Measurements from ENCODE around the gene HAPSTR1. TPM values are rescaled to one million over a fixed set of nuclear protein-coding genes. Genes with fewer than 3 reads are reported as not detected.
A peak's percentile ranks its signal among the peaks of the same experiment; 100 is the strongest.
"Not testable (repeated sequence)": the region's sequence is repeated elsewhere in the genome, so short reads cannot be mapped to it uniquely, and the experiment has no call there.

HAPSTR1 gene
- 10 to 100 TPM; 31.1 to 66.1 (median 37.2) TPM for polyA plus RNA-seq (ENCODE audit: insufficient read length in 12 of 12)
- long read RNA-seq, donor 1, full-length matches to known transcripts, result 7 of 7 reads
- long read RNA-seq, donor 1, partial matches to known transcripts, result 0 of 7 reads
- long read RNA-seq, donor 1, other reads (novel, unspliced or antisense), result 0 of 7 reads
- long read RNA-seq, donor 2, full-length matches to known transcripts, result 8 of 8 reads
- long read RNA-seq, donor 2, partial matches to known transcripts, result 0 of 8 reads
- long read RNA-seq, donor 2, other reads (novel, unspliced or antisense), result 0 of 8 reads
- long read RNA-seq, donor 3, full-length matches to known transcripts, result 1 of 1 reads
- long read RNA-seq, donor 3, partial matches to known transcripts, result 0 of 1 reads
- long read RNA-seq, donor 3, other reads (novel, unspliced or antisense), result 0 of 1 reads
- long read RNA-seq, donor 4, full-length matches to known transcripts, result 3 of 14 reads
- long read RNA-seq, donor 4, partial matches to known transcripts, result 11 of 14 reads
- long read RNA-seq, donor 4, other reads (novel, unspliced or antisense), result 0 of 14 reads
- long read RNA-seq, donor 5, full-length matches to known transcripts, result 7 of 7 reads
- long read RNA-seq, donor 5, partial matches to known transcripts, result 0 of 7 reads
- long read RNA-seq, donor 5, other reads (novel, unspliced or antisense), result 0 of 7 reads
- long read RNA-seq, donor 6, full-length matches to known transcripts, result 2 of 2 reads
- long read RNA-seq, donor 6, partial matches to known transcripts, result 0 of 2 reads
- long read RNA-seq, donor 6, other reads (novel, unspliced or antisense), result 0 of 2 reads
- long read RNA-seq, donor 7, full-length matches to known transcripts, result 6 of 6 reads
- long read RNA-seq, donor 7, partial matches to known transcripts, result 0 of 6 reads
- long read RNA-seq, donor 7, other reads (novel, unspliced or antisense), result 0 of 6 reads
- long read RNA-seq, donor 8, full-length matches to known transcripts, result 12 of 12 reads
- long read RNA-seq, donor 8, partial matches to known transcripts, result 0 of 12 reads
- long read RNA-seq, donor 8, other reads (novel, unspliced or antisense), result 0 of 12 reads
- long read RNA-seq, donor 9, full-length matches to known transcripts, result 2 of 2 reads
- long read RNA-seq, donor 9, partial matches to known transcripts, result 0 of 2 reads
- long read RNA-seq, donor 9, other reads (novel, unspliced or antisense), result 0 of 2 reads
- long read RNA-seq, donor 10, full-length matches to known transcripts, result 9 of 9 reads
- long read RNA-seq, donor 10, partial matches to known transcripts, result 0 of 9 reads
- long read RNA-seq, donor 10, other reads (novel, unspliced or antisense), result 0 of 9 reads
- long read RNA-seq, donor 11, full-length matches to known transcripts, result 6 of 6 reads
- long read RNA-seq, donor 11, partial matches to known transcripts, result 0 of 6 reads
- long read RNA-seq, donor 11, other reads (novel, unspliced or antisense), result 0 of 6 reads

- peak; percentile 100 for DNase-seq
Observed at GRCh38 chr16:9090960-9091866, at the start of gene HAPSTR1. HAPSTR1 (plus strand) TSS chr16:9091644; CDS start chr16:9092045, 401 bp downstream.

GRCh38 chr16:9042533-9042932 is 48.9 kb upstream of the HAPSTR1 start:
- DNase-seq, result no peak

GRCh38 chr16:9042964-9043680 is 48.3 kb upstream of the HAPSTR1 start:
- DNase-seq, result no peak

GRCh38 chr16:9045562-9045961 is 45.9 kb upstream of the HAPSTR1 start:
- not testable (repeated sequence) for DNase-seq

- DNase-seq, result no peak
Observed at GRCh38 chr16:9046667-9047055, 44.8 kb upstream of the HAPSTR1 start.

GRCh38 chr16:9047689-9048301 is 43.6 kb upstream of the HAPSTR1 start:
- peak; percentile 68 for DNase-seq

GRCh38 chr16:9048302-9048700 is 43.1 kb upstream of the HAPSTR1 start:
- no peak for DNase-seq

GRCh38 chr16:9049241-9049640 is 42.2 kb upstream of the HAPSTR1 start:
- DNase-seq, result no peak

GRCh38 chr16:9050102-9050830 is 41.2 kb upstream of the HAPSTR1 start:
- DNase-seq, result no peak

- DNase-seq, result no peak
Observed at GRCh38 chr16:9053006-9053601, 38.3 kb upstream of the HAPSTR1 start.

- no peak for DNase-seq
Observed at GRCh38 chr16:9054460-9054859, 37.0 kb upstream of the HAPSTR1 start.

GRCh38 chr16:9055115-9055514 is 36.3 kb upstream of the HAPSTR1 start:
- no peak for DNase-seq

- DNase-seq, result no peak
Observed at GRCh38 chr16:9055661-9056060, 35.8 kb upstream of the HAPSTR1 start.

GRCh38 chr16:9056061-9056460 is 35.4 kb upstream of the HAPSTR1 start:
- DNase-seq, result no peak

GRCh38 chr16:9058211-9058610 is 33.2 kb upstream of the HAPSTR1 start:
- DNase-seq, result no peak

GRCh38 chr16:9060225-9060624 is 31.2 kb upstream of the HAPSTR1 start:
- DNase-seq, result no peak

- DNase-seq, result peak; percentile 18
Observed at GRCh38 chr16:9061358-9061813, 30.1 kb upstream of the HAPSTR1 start.

GRCh38 chr16:9062301-9062700 is 29.1 kb upstream of the HAPSTR1 start:
- no peak for DNase-seq

Measured in muscle of arm (tissue), 14 donors.